SU-DHL-6 (cell line): ENCODE results near the gene KCNK2.

Experiments used
- H2AFZ ChIP-seq: fragments of 200-600 bp; sonication (generic); 2 replicates; pipeline ENCODE4 v1.6.1; 2014; ENCODE audit warnings: low read depth, mild to moderate bottlenecking, moderate library complexity, mixed read lengths, antibody characterized with exemption, low read length; ENCODE audit not compliant: severe bottlenecking
- H3F3A ChIP-seq: fragments of 200-600 bp; shearing (Covaris generic); 2 replicates; pipeline ENCODE4 v1.6.0; 2016; ENCODE audit warnings: antibody characterized with exemption, mild to moderate bottlenecking; ENCODE audit not compliant: insufficient read depth
- H3K27ac ChIP-seq: fragments of 200-600 bp; sonication (generic); 2 replicates; pipeline ENCODE4 v1.5.1; 2016; ENCODE audit warnings: low read depth, mild to moderate bottlenecking, low read length, moderate library complexity, mixed read lengths
- H3K27me3 ChIP-seq: fragments of 200-600 bp; sonication (generic), shearing (Covaris generic); 2 replicates; pipeline ENCODE4 v1.6.0; 2014; ENCODE audit warnings: mild to moderate bottlenecking, low read length
- H3K36me3 ChIP-seq: fragments of 200-600 bp; sonication (generic); 2 replicates; pipeline ENCODE4 v1.6.1; 2014; ENCODE audit warnings: mild to moderate bottlenecking, low read length, mixed read lengths
- H3K4me2 ChIP-seq: fragments of 300-600, 200-600 bp; shearing (Covaris generic), sonication (generic); 2 replicates; pipeline ENCODE4 v1.6.0; 2014; ENCODE audit warnings: low read length, low read depth, mild to moderate bottlenecking; ENCODE audit not compliant: poor library complexity, severe bottlenecking
- H3K4me3 ChIP-seq: fragments of 200-600 bp; sonication (generic); 2 replicates; pipeline ENCODE4 v1.5.1; 2014; ENCODE audit warnings: antibody characterized with exemption, low read length, mild to moderate bottlenecking, mixed read lengths; ENCODE audit not compliant: insufficient read depth, poor library complexity, severe bottlenecking
- H3K79me2 ChIP-seq: fragments of 200-600 bp; sonication (generic); 2 replicates; pipeline ENCODE4 v1.6.1; 2014; ENCODE audit warnings: mild to moderate bottlenecking, low read length, moderate library complexity; ENCODE audit not compliant: insufficient read depth
- H3K9ac ChIP-seq: fragments of 200-600 bp; sonication (generic); 2 replicates; pipeline ENCODE4 v1.7.0; 2014; ENCODE audit warnings: mild to moderate bottlenecking, low read length
- H3K9me2 ChIP-seq: fragments of 200-600 bp; sonication (generic); replicated peaks from 2 replicates; pipeline ENCODE4 v1.6.1; 2014; ENCODE audit warnings: low read length; ENCODE audit not compliant: insufficient read depth
- H3K9me3 ChIP-seq: fragments of 200-600 bp; sonication (generic); 2 replicates; pipeline ENCODE4 v1.6.1; 2014; ENCODE audit warnings: low read length, mixed read lengths; ENCODE audit not compliant: insufficient read depth
- H4K20me1 ChIP-seq: fragments of 200-600 bp; sonication (generic); 2 replicates; pipeline ENCODE4 v1.6.1; 2014; ENCODE audit warnings: low read depth, mild to moderate bottlenecking, antibody characterized with exemption, low read length, moderate library complexity, mixed read lengths
- CTCF ChIP-seq: fragments of 200-600 bp; sonication (generic); IDR thresholded peaks from one replicate; pipeline ENCODE4 v1.5.1; 2017; ENCODE audit warnings: antibody characterized with exemption, mild to moderate bottlenecking, low read length, moderate library complexity; ENCODE audit not compliant: insufficient read depth, poor library complexity, severe bottlenecking
- EZH2phosphoT487 ChIP-seq: fragments of 200-600 bp; sonication (generic), shearing (Covaris generic); conservative IDR thresholded peaks from 2 replicates; pipeline ENCODE4 v1.6.1; 2018; ENCODE audit warnings: mild to moderate bottlenecking, antibody characterized with exemption, low read length, moderate library complexity, mixed read lengths

The KCNK2 gene

GRCh38 chr1:215071078-215071477 lies 11.5 kb upstream of the KCNK2 start:
- Histone ChIP-seq H2AFZ (no peak overlapping the region), H3K27me3 (no peaks in the 10 kb centered on the region), H4K20me1 (no peaks in the 10 kb centered on the region), H3K9ac (no peak overlapping the region), H3K79me2 (no peaks in the 10 kb centered on the region), H3F3A (no peaks in the 10 kb centered on the region), H3K27ac (no peak overlapping the region), H3K4me3 (no peak overlapping the region), H3K36me3 (no peaks in the 10 kb centered on the region), H3K9me2 (no peaks in the 10 kb centered on the region), H3K9me3 (no peaks in the 10 kb centered on the region), H3K4me2 (no peak overlapping the region)
- TF ChIP-seq CTCF (no peak), EZH2phosphoT487 (no peak)

- Histone ChIP-seq H3K9me3 (no peaks in the 10 kb centered on the region), H4K20me1 (no peaks in the 10 kb centered on the region), H2AFZ (no peak overlapping the region), H3F3A (no peaks in the 10 kb centered on the region), H3K4me3 (no peak overlapping the region), H3K79me2 (no peaks in the 10 kb centered on the region), H3K27ac (no peak overlapping the region), H3K9ac (no peak overlapping the region), H3K4me2 (no peak overlapping the region), H3K36me3 (no peaks in the 10 kb centered on the region), H3K9me2 (no peaks in the 10 kb centered on the region), H3K27me3 (no peaks in the 10 kb centered on the region)
- no peak for TF ChIP-seq EZH2phosphoT487
- no peak for TF ChIP-seq CTCF
Observed at GRCh38 chr1:215076322-215076721, 6.2 kb upstream of the KCNK2 start.

GRCh38 chr1:215079456-215079855 lies 3.1 kb upstream of the KCNK2 start:
- no peaks in the 10 kb centered on the region for H3K9me2 ChIP-seq
- no peak overlapping the region for H3K27ac ChIP-seq
- H3F3A ChIP-seq, result no peaks in the 10 kb centered on the region
- no peaks in the 10 kb centered on the region for H3K79me2 ChIP-seq
- TF ChIP-seq CTCF (no peak), EZH2phosphoT487 (no peak)
- H3K9me3 ChIP-seq, result no peaks in the 10 kb centered on the region
- no peaks in the 10 kb centered on the region for H3K36me3 ChIP-seq
- no peak overlapping the region for H3K4me3 ChIP-seq
- H3K4me2 ChIP-seq, result no peak overlapping the region
- no peaks in the 10 kb centered on the region for H3K27me3 ChIP-seq
- H4K20me1 ChIP-seq, result no peaks in the 10 kb centered on the region
- H3K9ac ChIP-seq, result no peak overlapping the region
- H2AFZ ChIP-seq, result no peak overlapping the region
